Testis (tissue), 3 donors: ENCODE data around the gene SERPINA10. TPM values are rescaled to one million over a fixed set of nuclear protein-coding genes. Genes with fewer than 3 reads are reported as not detected.

ENCODE experiments used
- DNase-seq: peaks from one replicate; pipeline ENCODE4 v3.0.0-alpha.2; 2019
- H3K27ac ChIP-seq, 2 donors: fragments of 200-600 bp; sonication (generic); one replicate each; pipeline ENCODE4 v1.5.1; 2019
- H3K27me3 ChIP-seq: fragments of 200-600 bp; sonication (generic); one replicate; pipeline ENCODE4 v1.5.1; 2019
- H3K36me3 ChIP-seq: fragments of 200-600 bp; sonication (generic); one replicate; pipeline ENCODE4 v1.5.1; 2017; ENCODE audit warnings: low read depth; ENCODE audit errors: missing control alignments
- H3K4me1 ChIP-seq: fragments of 200-600 bp; sonication (generic); one replicate; pipeline ENCODE4 v1.5.1; 2019
- H3K4me3 ChIP-seq, 2 donors: fragments of 200-600 bp; sonication (generic); one replicate each; pipeline ENCODE4 v1.5.1; 2017 to 2019
- H3K9me3 ChIP-seq: fragments of 200-600 bp; sonication (generic); one replicate; pipeline ENCODE4 v1.5.1; 2017
- CTCF ChIP-seq, 3 experiments: fragments of 450-650 bp in 2 of 3; fragments of 200-600 bp in 1 of 3; sonication (generic) in 1 of 3; IDR thresholded peaks; one replicate each; pipeline ENCODE4 v1.5.1; 2016 to 2019; ENCODE audit warnings: antibody characterized with exemption in 3 of 3, mild to moderate bottlenecking in 2 of 3, moderate library complexity in 1 of 3
- POLR2A ChIP-seq: fragments of 450-650 bp; IDR thresholded peaks from one replicate; pipeline ENCODE4 v1.6.1; 2017; ENCODE audit warnings: antibody characterized with exemption, mild to moderate bottlenecking, moderate library complexity
- WGBS, 2 donors: methylation state at CpG; one replicate each; pipeline ENCODE4 v1.1.5; 2018; 5-methylcytosine and 5-hydroxymethylcytosine counted together
- intact Hi-C: fragments of 100-400 bp; cut with DNase I; formaldehyde crosslinking; loops from one replicate; pipeline ENCODE4 v1.15.1; 2023; ENCODE audit warnings: low total_unique reads
- polyA plus RNA-seq: library from polyadenylated mRNA; stranded (reverse); fragments of 350-450 nt; fragmentation: Illumina TruSeq; extraction: RNeasy Lipid Tissue Mini Kit (QIAGEN cat#74804); gene quantifications from one replicate; pipeline ENCODE4 v1.2.3, GENCODE V29; 2014; ENCODE audit warnings: low read depth, low replicate concordance; ENCODE audit not compliant: insufficient read depth
- total RNA-seq, 2 donors: library from RNA; depleted of rRNA; stranded (reverse); fragments of >200 nt; gene quantifications; one replicate each; pipeline ENCODE4 v1.2.3, GENCODE V29; 2016

Gene SERPINA10
- total and polyA plus RNA-seq, 3 donors from 2014 or later = not detected

- H3K36me3 ChIP-seq = no peaks in the 10 kb centered on the region
- no peak for DNase-seq
- no peaks in the 10 kb centered on the region for H3K27me3 ChIP-seq
- no peak overlapping the region for H3K27ac ChIP-seq
- no peak for TF ChIP-seq CTCF (IDR thresholded peaks at IDR 0.05)
- no peak for TF ChIP-seq POLR2A
- intact Hi-C loops = no loop called here
- H3K9me3 ChIP-seq = no peaks in the 10 kb centered on the region
- no peaks in the 10 kb centered on the region for H3K4me1 ChIP-seq
- 60 to 79% methylated on average over 1 to 3 of the region's 3 CpGs for WGBS, 2 donors
- no peak overlapping the region for H3K4me3 ChIP-seq
These were observed 17.2 kb upstream of the SERPINA10 start for GRCh38 chr14:94310248-94310647.

- DNase-seq = no peak
- H3K4me1 ChIP-seq = no peaks in the 10 kb centered on the region
These were observed 16.7 kb upstream of the SERPINA10 start for GRCh38 chr14:94309721-94310120.

GRCh38 chr14:94307410-94307992 is 14.4 kb upstream of the SERPINA10 start:
- no peaks in the 10 kb centered on the region for H3K27me3 ChIP-seq
- no peaks in the 10 kb centered on the region for H3K4me1 ChIP-seq
- DNase-seq = no peak
- intact Hi-C loops = no loop called here
- WGBS, 2 donors = 25 to 55% methylated on average over 5 of the region's 5 CpGs
- no peaks in the 10 kb centered on the region for H3K9me3 ChIP-seq
- no peak overlapping the region for H3K4me3 ChIP-seq
- TF ChIP-seq POLR2A (no peak), CTCF (IDR thresholded peaks at IDR 0.05) (peak in 2 of 3 experiments; percentile 19 to 26)
- no peak overlapping the region for H3K27ac ChIP-seq
- H3K36me3 ChIP-seq = no peaks in the 10 kb centered on the region

More at GRCh38 chr14:94309721-94310120, 16.7 kb upstream of the SERPINA10 start:
- Histone ChIP-seq H3K27ac (no peak overlapping the region), H3K27me3 (no peaks in the 10 kb centered on the region), H3K36me3 (no peaks in the 10 kb centered on the region), H3K9me3 (no peaks in the 10 kb centered on the region), H3K4me3 (no peak overlapping the region)
- 90 to 93% methylated on average over 6 to 10 of the region's 10 CpGs for WGBS, 2 donors
- intact Hi-C loops = no loop called here
- TF ChIP-seq CTCF (IDR thresholded peaks at IDR 0.05) = no peak

GRCh38 chr14:94306047-94306978 is 13.2 kb upstream of the SERPINA10 start:
- DNase-seq = no peak
- TF ChIP-seq POLR2A (no peak), CTCF (IDR thresholded peaks at IDR 0.05) (no peak)
- intact Hi-C loops = no loop called here
- Histone ChIP-seq H3K4me3 (no peak overlapping the region), H3K4me1 (no peaks in the 10 kb centered on the region), H3K9me3 (no peaks in the 10 kb centered on the region), H3K36me3 (no peaks in the 10 kb centered on the region), H3K27me3 (no peaks in the 10 kb centered on the region), H3K27ac (no peak overlapping the region)
- WGBS, 2 donors = 75 to 78% methylated on average over 12 of the region's 12 CpGs
